Fibroblast of skin of right quadriceps (primary cell): ENCODE results near the gene APP.
"Not testable (repeated sequence)": the region's sequence is repeated elsewhere in the genome, so short reads cannot be mapped to it uniquely, and the experiment has no call there.

Experiments
- DNase-seq: peaks from one replicate; pipeline ENCODE4 v3.0.0-alpha.2; 2013

Gene APP

DNA sequence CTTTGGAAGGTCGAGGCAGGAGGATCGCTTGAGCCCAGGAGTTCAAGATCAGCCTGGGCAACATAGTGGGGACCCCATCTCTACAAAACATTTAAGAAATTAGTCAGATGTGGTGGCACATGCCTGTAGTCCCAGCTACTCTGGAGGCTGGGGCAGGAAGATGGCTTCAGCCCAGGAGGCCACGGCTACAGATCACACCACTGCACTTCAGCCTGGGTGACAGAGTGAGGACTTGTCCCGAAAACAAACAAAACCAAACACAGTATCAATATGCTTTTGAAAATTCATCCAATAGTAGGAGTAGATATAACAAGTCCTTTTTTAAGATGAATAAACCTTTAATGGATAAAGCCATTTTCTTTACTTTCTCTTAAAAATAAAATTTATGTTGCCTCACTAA lies 8.5 kb downstream of the APP start:
- DNase-seq = no peak

DNA sequence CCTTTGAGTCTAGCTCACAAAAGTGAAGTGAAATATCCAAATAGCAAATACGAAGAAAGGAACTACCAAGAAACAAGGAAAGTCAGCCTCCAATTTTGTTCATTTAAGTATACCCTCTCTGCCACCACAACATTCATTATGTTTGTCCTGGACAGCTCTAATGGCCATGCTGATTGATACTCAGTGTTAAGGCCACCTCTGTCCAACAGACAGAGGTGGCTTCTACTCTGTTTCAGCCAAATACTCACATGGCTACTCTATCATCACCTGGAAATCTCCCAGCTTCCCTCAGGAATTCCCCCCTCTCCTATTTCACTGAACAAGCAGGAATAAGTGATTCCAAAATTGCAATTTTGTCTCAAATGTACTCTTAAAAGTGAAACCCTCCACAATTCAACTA lies 10.7 kb downstream of the APP start:
- no peak for DNase-seq

DNA sequence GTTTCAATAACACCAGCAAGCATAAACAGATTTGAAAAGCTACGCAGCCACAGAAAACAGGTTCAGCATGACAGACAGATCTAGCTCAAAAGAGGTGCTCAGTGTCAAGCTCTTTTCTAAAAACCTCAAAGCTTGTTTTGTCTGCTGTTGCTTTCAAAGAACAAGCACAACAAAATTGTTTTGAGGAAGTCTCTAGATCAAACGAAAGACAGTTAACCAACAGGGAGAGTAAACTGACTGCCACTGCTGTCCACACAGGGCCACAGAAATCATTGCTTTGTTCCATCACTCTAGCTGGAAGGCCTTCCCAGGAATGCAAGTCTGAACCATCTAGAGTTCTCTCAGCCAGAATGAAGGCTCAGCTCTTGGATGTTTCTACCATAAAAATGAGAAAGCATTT lies 12.8 kb downstream of the APP start:
- DNase-seq = no peak

DNA sequence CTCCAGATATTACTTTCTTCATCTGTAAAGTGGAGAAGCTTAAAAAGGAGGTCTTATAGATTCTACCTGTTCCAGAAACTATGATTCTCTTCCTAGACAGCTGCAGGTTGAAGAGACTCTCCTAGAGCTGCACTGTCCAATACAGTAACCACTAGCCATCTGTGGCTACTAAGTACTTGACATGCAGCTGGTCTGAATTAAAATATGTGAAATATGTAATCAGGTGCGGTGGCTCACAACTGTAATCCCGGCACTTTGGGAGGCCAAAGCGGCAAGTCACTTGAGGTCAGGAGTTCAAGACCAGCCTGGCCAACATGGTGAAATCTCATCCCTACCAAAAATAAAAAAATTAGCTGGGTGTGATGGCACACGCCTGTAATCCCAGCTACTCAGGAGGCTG lies 15.8 kb downstream of the APP start:
- DNase-seq = no peak

DNA sequence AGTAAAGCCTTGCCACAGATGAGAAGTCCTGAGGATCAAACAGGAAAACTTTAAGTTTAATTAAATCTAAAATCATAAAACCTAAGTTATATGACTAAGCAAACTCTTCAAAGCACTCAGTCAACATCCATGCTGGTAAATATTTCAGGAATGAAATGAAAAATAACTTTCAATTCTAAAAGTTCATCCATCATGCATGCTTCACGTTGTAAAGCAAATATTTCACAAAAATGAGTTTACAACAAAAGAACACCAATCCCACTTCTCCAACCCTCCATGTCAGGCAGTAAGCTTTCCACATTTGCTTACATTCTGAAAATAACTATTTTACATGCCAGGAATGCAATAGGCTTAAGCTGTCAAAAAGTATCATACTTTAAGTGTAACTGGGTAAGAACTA lies 16.8 kb downstream of the APP start:
- DNase-seq = peak; percentile 53

DNA sequence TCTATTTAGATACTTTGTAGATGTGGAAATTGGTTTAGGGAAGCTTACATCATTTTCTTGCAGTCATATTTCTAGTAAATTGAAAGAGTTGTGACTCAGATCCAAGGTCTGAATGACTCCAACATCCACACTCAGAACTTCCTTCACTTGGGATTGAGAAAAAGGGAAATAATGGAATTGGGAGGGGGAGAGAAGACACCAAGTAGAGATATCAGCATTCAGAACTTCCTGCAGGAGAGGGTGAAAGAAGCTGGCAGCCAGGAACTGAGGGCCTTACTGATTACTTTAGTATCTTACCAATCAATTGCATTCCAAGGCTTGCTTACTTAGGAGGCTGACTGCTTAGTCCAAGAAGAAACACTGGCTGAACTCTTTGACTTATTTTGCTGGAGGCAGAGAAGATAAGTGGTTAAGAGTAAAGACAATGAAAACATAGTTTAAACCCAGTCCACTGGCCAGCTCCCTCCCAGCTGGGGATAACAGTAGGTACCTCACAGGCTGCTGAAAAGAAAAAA lies 21.7 kb downstream of the APP start:
- DNase-seq = peak; percentile 66

DNA sequence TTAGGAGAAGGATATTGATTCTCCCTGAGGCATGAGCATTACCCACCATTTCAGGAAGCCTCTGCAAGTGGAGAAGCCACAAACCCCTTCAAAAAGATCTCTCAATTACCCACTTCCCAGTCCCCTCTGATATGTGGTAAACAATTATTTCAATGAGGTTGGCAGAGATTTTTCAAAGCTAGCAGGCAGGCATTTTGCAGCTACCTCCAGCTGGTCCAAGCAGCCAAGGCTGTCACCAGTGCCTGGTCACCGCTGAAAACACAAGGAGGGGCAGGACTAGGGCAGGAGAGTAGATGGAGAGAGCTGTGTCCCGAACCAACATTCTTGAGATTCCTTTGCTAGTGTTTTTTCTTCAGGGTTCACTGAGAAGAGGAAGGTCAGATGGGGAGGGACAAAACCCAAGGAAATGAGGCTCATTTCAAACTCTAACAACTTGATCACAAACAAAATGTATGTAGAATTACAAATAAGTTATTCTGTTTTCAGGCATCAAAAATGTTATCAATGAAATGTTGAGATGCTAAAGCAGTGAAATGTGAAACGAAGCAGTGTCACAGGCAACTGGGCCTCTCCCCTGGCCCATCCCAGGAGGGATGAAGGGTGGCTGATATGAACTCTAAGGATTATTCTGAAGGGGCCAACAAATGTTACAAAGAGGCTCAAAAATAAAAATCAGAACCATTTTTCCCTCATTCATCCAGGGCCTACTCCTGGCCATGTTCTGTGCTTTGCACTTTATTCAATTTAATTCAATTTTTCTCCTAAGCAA lies 22.3 kb downstream of the APP start:
- peak; percentile 43 for DNase-seq

DNA sequence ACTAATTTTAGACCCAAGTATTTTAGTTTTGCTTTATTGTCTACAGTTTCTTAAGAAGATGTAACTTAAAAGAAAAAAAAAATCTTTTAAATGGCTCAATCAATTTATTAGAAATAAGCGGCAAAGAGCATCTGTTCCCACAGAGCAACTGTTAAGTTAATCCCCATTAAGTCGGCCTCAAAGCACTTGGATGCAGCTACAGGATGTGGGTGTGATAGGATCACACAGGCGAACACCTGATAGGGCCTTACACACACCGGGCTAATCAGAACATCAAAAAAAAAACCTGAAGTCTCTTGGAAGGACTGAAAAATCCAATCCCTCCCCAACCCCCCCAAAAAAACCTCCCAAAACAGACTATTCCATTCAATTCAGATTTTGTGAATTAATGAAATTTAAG lies 23.0 kb downstream of the APP start:
- no peak for DNase-seq

DNA sequence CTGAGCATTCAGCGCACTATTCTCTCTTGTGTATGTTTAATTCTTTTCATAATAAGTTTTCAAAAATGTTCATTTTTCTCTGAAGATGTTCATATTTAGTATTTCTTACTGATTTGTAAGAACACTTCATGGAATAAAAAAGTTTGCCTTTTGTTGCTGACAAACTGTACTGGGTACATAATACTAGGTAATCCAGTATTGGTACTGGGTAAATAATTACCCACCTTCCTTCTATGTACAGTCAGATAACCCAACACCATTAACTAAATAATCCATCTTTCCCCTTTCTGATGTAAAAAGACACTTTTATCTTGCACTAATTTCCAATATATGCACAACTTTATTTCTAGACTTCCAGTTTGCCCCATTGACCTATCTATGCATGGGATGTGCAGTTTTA lies 23.9 kb downstream of the APP start:
- no peak for DNase-seq

DNA sequence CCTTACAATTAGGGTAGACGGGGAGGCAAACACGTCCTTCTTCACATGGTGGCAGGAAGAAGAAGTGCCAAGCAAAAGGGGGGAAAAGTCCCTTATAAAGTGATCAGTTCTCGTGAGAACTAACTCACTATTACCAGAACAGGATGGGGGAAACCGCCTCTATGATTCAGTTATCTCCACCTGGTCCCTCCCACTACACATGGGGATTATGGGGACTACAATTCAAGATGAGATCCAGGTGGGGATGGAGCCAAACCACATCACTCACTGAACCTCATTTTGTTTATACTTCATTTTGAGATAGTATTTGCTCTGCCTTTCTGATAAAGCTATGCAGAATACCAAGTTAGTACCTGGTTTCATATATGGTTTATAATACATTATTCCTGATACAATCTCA lies 26.5 kb downstream of the APP start:
- no peak for DNase-seq

DNA sequence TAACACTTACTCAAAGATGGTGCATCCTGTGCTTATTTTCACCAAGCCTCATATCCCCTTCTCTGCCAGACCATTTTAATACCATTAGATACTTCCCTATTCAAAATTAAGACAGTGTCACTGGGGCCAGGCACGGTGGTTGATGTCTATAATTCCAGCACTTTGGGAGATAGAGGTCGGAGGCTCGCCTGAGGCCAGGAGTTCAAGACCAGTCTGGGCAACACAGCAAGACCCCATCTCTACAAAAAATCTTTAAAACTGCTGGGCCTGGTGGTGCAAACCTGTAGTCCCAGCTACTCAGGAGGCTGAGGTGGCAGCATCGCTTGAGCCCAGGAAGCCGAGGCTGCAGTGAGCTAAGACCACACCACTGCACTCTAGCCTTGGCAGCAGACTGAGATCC lies 28.2 kb downstream of the APP start:
- no peak for DNase-seq

DNA sequence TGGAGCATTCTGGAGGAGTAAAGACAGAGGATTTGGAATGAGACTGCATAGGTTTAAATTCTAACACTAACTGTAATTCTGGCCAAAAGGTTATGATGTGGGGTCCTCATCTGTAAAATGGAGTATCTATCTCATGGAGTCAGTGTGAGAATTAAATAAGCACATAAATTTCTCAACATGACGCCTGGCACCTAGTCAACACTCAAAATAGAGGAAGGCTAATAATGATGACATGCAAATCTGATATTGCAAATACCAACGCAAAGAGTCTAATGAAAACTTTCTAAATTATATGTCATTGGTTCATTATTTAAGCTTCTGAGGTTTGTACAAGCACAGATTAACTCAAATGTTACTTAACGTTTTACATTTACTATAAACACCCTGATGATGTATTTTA lies 29.6 kb downstream of the APP start:
- no peak for DNase-seq

DNA sequence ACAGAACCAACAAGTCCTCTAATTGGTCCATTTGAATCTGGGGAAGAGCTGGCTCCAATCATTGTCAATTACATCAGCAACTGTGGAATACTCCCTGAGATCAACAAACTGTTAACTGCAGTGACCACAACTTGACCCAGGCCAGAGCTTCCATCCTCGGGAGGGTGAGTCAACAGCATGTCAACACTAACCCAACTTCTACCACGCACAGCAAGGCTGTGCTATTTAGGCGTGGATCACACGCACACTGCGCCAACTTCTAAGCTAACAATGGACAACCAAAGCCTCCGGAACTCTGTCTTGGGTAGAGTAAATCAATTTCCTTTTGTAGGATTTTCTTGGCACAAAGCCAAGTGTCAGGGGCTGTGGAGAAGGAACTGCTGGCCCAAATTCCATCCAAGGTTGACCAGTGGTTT lies 30.4 kb downstream of the APP start:
- DNase-seq = peak; percentile 58

DNA sequence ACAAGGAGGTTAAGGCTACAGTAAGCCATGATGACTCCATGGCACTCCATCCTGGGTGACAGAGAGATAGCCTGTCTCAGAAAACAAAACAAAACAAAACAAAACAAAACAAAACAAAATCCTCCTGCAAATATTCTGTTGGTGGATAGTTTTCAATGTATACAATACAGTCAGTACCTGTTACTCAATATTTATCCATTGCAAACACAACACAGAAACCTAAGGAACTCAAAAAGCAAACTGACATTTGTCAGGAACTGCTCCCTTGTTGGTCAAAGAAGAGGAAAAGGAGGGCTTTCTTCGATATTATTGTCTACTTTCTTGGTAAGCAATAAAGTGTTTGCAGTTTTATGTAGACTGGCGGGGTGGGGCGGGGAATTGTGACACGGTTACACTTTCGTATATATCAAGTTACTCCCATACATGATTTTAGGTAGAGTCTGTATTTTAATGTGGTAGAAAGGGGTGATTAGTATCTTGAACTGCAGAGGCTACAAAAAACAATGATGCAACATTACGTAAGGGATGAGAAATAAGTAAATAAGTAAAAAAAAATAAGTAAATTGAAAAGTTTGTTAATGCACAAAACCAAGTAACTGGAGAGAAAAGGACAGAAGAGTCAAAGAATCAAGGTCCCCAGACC lies 31.8 kb downstream of the APP start:
- DNase-seq = no peak

DNA sequence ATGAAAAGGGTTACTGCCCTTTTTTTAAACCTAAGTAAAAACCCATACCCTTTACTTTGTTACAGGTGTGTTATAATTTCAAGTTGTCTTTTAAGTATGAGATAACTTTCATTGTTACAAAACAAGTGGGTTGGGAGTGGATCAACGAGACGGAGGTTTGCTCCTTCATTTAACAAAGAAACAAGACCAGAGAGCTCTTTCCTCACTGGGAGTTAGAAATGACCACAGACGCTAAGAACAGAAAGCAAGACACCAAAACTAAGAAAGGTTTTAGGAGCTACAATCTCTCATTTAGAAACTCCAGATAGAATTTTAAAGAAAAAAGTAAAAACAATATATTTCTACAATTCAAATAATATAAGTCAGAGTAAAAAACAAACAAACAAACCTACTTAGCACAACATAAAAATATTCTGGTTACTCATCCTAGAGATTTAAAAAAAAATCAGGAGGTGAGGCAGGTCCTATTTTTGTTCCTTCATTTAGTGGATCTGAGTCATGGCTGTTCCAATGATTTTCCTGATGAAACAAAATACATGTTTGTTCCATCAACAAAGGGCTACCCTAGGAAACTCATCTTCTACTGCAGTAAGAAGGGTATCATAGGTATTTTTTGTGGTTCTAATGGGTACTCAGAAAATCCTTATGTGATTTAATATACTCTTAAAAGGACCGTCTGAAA lies 33.0 kb downstream of the APP start:
- DNase-seq = no peak

DNA sequence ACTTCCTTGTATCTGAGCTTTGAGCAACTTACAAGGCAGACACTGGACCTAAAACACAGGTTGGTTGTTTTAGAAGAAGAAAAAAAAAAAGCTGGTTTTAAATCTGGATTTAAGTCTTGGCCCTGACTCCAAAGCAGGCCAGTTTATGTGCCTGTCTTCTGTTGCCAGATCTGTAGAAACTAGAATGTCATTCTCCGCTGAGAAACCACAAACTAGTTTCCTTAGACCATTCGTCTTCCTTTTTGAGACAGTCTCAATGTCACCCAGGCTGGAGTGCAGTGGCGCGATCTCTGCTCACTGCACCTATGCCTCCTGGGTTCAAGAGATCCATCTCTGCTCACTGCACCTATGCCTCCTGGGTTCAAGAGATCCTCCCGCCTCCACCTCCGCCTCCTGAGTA lies 33.9 kb downstream of the APP start:
- no peak for DNase-seq

DNA sequence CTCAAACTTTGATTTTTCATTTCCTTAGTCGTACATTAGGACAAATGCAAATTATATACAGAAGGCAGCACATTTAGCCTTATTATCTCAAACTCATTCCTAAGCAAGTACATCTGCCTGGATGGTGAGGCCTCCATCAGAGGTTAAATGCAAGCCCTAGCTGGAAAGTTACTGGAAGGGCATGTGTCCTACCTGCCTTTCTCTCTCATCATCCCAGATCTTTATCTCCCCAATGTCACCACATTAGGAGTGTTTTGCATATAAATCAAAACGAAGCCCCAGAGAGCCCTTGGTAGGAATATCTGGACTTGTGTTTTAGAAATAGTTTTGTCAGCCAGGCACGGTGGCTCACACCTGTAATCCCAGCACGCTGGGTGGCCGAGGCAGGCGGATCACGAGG lies 35.0 kb downstream of the APP start:
- DNase-seq = no peak

DNA sequence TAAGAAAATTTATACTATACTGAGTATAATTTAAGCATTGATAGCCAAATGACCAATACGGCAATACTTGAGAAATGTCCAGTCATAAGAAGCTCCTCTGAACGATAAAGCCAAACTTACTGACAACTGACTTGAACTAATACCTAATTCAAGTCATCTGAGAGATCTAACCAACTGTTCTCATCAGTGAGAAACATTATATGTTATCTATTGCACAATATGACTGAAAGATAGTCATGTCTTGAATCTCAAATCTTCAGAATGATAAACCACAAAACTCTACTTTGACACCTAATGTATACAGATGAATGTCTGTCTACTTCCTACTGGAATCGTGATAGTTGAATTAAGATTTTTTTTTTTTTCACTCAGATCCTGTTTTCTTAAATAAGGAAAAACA lies 39.0 kb downstream of the APP start:
- DNase-seq = no peak

DNA sequence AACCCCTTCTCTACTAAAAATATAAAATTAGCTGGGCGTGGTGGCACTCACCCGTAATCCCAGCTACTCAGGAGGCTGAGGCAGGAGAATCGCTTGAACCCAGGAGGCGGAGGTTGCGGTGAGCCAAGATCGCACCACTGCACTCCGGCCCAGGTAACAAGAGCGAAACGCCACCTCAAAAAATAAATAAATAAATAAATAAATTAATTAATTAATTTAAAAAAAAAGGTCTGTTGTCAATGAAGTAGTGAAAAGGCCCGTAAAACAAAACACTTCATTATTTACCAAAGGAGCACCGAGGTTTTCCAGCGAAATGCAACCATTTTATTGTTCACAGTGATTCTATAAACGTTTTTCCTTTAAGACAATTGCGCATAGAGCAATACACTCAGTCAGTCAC lies 39.5 kb downstream of the APP start:
- DNase-seq = not testable (repeated sequence)

DNA sequence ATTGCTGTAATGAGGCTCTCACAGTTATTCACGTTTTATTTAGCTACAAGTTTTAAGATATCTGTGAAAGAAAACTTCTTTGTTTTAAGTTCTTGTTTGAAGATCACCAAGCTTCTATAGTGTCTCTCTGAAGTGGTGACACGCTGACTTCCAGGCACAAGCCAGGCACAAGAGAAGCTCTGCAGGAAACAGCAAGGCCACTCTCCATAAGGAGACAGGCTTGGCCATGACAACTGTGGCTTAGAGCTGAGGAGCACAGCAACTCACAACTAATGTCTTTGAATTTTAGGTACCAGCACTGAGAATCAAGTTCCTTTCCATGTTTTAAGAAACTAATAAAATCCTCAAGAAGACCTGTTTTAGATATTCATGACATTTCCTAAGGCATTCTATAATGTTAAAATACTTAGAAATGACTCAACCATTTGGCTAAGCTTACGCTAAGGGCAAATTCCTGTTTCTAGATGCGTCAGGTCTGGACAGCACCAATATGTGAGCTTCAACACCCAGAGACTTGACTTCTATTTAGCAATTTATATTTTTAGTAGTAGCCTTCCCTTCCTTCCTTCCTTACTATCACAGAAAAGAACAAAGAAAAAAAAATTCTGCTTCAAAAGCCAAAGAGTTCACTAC lies 40.2 kb downstream of the APP start:
- peak; percentile 44 for DNase-seq

DNA sequence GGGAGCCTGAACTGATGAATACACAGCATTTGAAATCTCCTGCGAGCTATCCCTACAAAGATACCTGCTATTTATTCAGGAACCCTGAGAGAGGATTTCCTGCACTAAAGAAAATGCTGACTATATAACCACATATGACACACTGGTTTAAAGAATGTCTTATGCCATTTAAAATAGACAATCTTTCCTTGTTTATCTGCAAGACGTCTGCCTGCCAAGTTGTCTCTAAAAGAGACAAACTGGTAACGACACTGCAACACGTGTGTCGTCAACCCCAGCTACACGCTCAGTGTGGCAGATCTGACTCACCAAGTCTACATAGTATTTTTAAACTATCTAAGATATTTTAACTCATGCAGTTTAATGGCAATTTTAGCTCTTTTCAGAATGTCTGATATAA lies 42.7 kb downstream of the APP start:
- peak; percentile 65 for DNase-seq

DNA sequence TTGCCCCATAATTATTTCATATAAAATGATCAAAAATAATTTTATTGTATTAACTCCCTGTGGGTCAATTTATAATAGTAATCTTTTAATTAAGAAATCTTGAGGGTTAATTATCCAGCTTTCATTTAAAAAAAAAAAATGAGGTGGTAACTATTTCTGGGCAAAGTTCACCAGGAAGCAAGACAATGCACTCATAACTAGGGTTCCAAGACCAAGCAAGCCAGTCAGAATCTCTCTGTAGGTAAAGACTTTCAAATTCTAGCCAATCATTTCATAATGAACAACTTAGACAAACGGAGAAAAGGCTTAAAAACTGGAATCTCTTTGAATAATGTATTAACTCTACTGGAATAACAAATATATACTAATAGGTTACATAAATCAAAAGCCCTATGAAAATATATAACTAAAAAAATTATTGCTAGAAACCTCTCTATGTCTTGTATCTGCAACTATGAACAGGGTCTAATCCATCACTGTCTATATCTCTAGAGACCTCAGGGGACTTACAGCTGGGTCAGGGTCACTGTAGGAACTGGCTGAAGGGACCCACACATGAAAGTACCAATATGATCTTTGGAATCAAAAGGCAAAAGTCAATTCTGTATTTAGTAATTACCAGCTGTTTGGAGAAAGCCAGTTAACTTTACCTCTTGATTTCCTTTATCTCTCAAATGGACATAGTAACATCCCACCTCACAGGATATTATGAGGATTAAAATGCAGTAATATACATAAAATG lies 43.3 kb downstream of the APP start:
- DNase-seq = no peak

DNA sequence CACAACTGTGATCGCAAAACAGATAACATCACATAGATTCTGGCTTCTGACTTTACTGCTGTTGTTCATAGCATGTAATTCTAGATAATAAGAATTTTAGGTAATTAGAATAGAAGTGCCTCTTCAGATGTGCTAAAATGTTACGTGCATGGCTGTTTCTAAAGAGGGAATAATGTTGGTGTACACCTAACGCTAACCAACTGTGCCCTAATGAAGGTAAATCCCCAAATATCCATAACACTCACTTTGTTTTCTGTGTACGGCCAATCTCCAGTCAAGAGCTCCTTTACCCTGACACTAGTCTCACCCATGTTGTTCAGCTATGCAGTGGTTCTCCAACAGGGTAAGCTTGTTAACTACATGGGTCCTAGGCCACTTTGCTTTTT lies 44.4 kb downstream of the APP start:
- no peak for DNase-seq
